Thyroid gland (tissue), 4 donors: ENCODE results near the gene YES1.

Source experiments
- CTCF ChIP-seq, 6 experiments: fragments of 200-600 bp in 3 of 6; fragments of 450-650 bp in 3 of 6; sonication (generic) in 3 of 6; IDR thresholded peaks; one replicate each; pipeline ENCODE4 v1.5.1; 2016 to 2019; ENCODE audit warnings: antibody characterized with exemption in 6 of 6, mild to moderate bottlenecking in 2 of 6, inconsistent platforms in 1 of 6, moderate library complexity in 1 of 6
- POLR2A ChIP-seq, 2 donors: fragments of 450-650 bp; IDR thresholded peaks; one replicate each; pipeline ENCODE4 v1.6.1; 2017; ENCODE audit warnings: antibody characterized with exemption in 2 of 2, mild to moderate bottlenecking in 2 of 2, moderate library complexity in 1 of 2

GRCh38 chr18:710418-711300 is 101.4 kb downstream of the YES1 start:
- TF ChIP-seq POLR2A (IDR thresholded peaks at IDR 0.05) (no peak), CTCF (IDR thresholded peaks at IDR 0.05) (no peak)
